PC-9 (cell line): Measurements from ENCODE around the gene NOTCH3.

Source experiments
- CTCF ChIP-seq: fragments of 200-600 bp; sonication (generic); conservative IDR thresholded peaks from 2 replicates; pipeline ENCODE4 v1.6.1; 2017; ENCODE audit warnings: mixed run types, antibody characterized with exemption, mild to moderate bottlenecking, moderate library complexity
- EZH2 ChIP-seq: fragments of 200-600 bp; sonication (generic); IDR thresholded peaks from 2 replicates; pipeline ENCODE4 v1.8.0; 2017; ENCODE audit warnings: antibody characterized with exemption, low read depth

- TF ChIP-seq CTCF = no peak
- no peak for TF ChIP-seq EZH2
These were observed 78.3 kb downstream of the NOTCH3 start for GRCh38 chr19:15122331-15123030.
